GM18867 (cell line): Measurements from ENCODE around the gene TTC16.

Experiments used
- ATAC-seq: cut with Tn5 transposase; IDR thresholded peaks from one replicate; pipeline ENCODE4 v1.9.1; 2021; ENCODE audit warnings: mild to moderate bottlenecking, moderate library complexity; ENCODE audit not compliant: unreplicated experiment

The TTC16 gene

GRCh38 chr9:127716412-127716811, 533 bp downstream of the TTC16 start:
- no peak for ATAC-seq

GRCh38 chr9:127717766-127718165, 1.9 kb downstream of the TTC16 start:
- no peak for ATAC-seq

- no peak for ATAC-seq
Observed at GRCh38 chr9:127720031-127720864, 4.4 kb downstream of the TTC16 start.

- ATAC-seq, result no peak
Observed at GRCh38 chr9:127720865-127721227, 5.0 kb downstream of the TTC16 start.

- no peak for ATAC-seq
Observed at GRCh38 chr9:127721391-127721821, 5.5 kb downstream of the TTC16 start.

- ATAC-seq, result no peak
Observed at GRCh38 chr9:127722055-127722745, 6.3 kb downstream of the TTC16 start.

GRCh38 chr9:127723013-127723412, 7.1 kb downstream of the TTC16 start:
- no peak for ATAC-seq

- no peak for ATAC-seq
Observed at GRCh38 chr9:127723444-127723843, 7.6 kb downstream of the TTC16 start.

GRCh38 chr9:127724012-127724411, 8.1 kb downstream of the TTC16 start:
- no peak for ATAC-seq

- no peak for ATAC-seq
Observed at GRCh38 chr9:127726871-127727270, 11.0 kb downstream of the TTC16 start.

- no peak for ATAC-seq
Observed at GRCh38 chr9:127728808-127729207, 12.9 kb downstream of the TTC16 start.

- no peak for ATAC-seq
Observed at GRCh38 chr9:127729522-127730256, 13.8 kb downstream of the TTC16 start.

- no peak for ATAC-seq
Observed at GRCh38 chr9:127730262-127730661, 14.4 kb downstream of the TTC16 start.

- ATAC-seq, result no peak
Observed at GRCh38 chr9:127730799-127731410, 15.0 kb downstream of the TTC16 start.

GRCh38 chr9:127731938-127732337, 16.1 kb downstream of the TTC16 start:
- ATAC-seq, result no peak

GRCh38 chr9:127732444-127732843, 16.6 kb downstream of the TTC16 start:
- no peak for ATAC-seq

- no peak for ATAC-seq
Observed at GRCh38 chr9:127733614-127734013, 17.7 kb downstream of the TTC16 start.

GRCh38 chr9:127734247-127734746, 18.4 kb downstream of the TTC16 start:
- no peak for ATAC-seq

GRCh38 chr9:127734747-127735529, 19.1 kb downstream of the TTC16 start, which contains the start of gene TOR2A:
Gene TOR2A, minus strand, starts transcription at chr9:127735294. Its CDS starts 24 bp downstream, at chr9:127735270.
- ATAC-seq, result peak; percentile 84

- no peak for ATAC-seq
Observed at GRCh38 chr9:127735530-127736185, 19.8 kb downstream of the TTC16 start.
